H1 (cell line): ENCODE results near the gene PSMB5. TPM values are rescaled to one million over a fixed set of nuclear protein-coding genes. Genes with fewer than 3 reads are reported as not detected.

Experiments
- RAD21 ChIP-seq, 2 experiments: IDR thresholded peaks in 1 of 2; conservative IDR thresholded peaks in 1 of 2; 2 replicates each; pipeline ENCODE4 v1.6.1; 2011; ENCODE audit warnings: low read depth in 2 of 2, low read length in 2 of 2, improper control_type of control experiment in 1 of 2, inconsistent platforms in 1 of 2, mild to moderate bottlenecking in 1 of 2, moderate library complexity in 1 of 2
- SP1 ChIP-seq: IDR thresholded peaks from 2 replicates; pipeline ENCODE4 v1.6.1; 2011; ENCODE audit warnings: low read depth, low read length
- polyA plus RNA-seq, 7 experiments: library from polyadenylated mRNA; depleted of rRNA in 3 of 7; stranded (reverse) in 5 of 7; unstranded in 2 of 7; fragments of >200 nt in 5 of 7; fragments of 200-250 nt in 2 of 7; gene quantifications; 1 replicate in 5 of 7; 2 replicates in 1 of 7; 4 replicates in 1 of 7; pipeline versions ENCODE4 v1.2.1 to v1.2.3, GENCODE V29; 2011 to 2013; ENCODE audit warnings: missing spikeins in 2 of 7, mixed read lengths in 2 of 7
- total RNA-seq: library from RNA; stranded (reverse); fragmentation: NEBNext Ultra II Directional; extraction: Animal tissue kit (Norgen Biotek cat#: 25700); gene quantifications from 2 replicates; pipeline ENCODE4 v1.2.1, GENCODE V29; 2021

The PSMB5 gene
- total and polyA plus RNA-seq, 2 of the 8 experiments (the other 6 are each of a cell fraction or from before 2014, with no cell fraction given) = 254 to 510 TPM

DNA sequence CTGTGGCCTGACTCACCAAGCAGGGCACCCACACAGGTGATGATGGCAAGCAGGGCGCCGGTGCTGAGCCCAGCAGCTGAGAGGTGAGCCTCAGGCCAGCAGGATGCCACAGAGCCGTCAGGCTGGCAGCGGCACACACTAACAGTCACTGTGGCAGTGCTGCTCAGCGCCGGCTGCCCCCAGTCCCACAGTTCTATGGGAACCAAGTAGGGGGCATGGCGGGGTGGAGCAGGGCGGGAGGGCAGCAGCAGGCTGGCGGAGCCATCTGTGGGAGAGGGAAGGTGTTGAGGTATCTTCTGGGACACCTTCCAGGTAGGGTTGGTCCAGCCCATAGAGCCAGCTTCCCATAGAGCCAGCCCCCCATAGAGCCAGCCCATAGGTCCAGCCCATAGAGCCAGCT lies 14.3 kb upstream of the PSMB5 start (continued):
- TF ChIP-seq SP1 (no peak), RAD21 (IDR thresholded peaks at IDR 0.05 in 1 of 2, conservative IDR thresholded peaks at IDR 0.05 in 1 of 2; ENCODE audit: low read depth in 2 of 2, low read length in 2 of 2) (no peak)
